HG03378 (cell line): Measurements from ENCODE around the gene RAB4A.

ENCODE experiments used
- ATAC-seq: cut with Tn5 transposase; IDR thresholded peaks from one replicate; pipeline ENCODE4 v1.9.1; 2021; ENCODE audit warnings: mild to moderate bottlenecking, moderate library complexity; ENCODE audit not compliant: unreplicated experiment

RAB4A gene

GRCh38 chr1:229270547-229271447 lies at the start of gene RAB4A:
Gene RAB4A (plus strand): TSS chr1:229271111. CDS start chr1:229271340, 229 bp downstream.
- ATAC-seq, result peak; percentile 67

GRCh38 chr1:229222081-229222480 lies 48.8 kb upstream of the RAB4A start:
- ATAC-seq, result no peak

- ATAC-seq, result no peak
Measured at GRCh38 chr1:229223498-229223897, 47.4 kb upstream of the RAB4A start.

- ATAC-seq, result no peak
Measured at GRCh38 chr1:229224308-229224707, 46.6 kb upstream of the RAB4A start.

- ATAC-seq, result no peak
Measured at GRCh38 chr1:229225331-229225782, 45.6 kb upstream of the RAB4A start.

GRCh38 chr1:229226796-229227195 lies 44.1 kb upstream of the RAB4A start:
- ATAC-seq, result no peak

GRCh38 chr1:229227298-229227919 lies 43.5 kb upstream of the RAB4A start:
- ATAC-seq, result no peak

- no peak for ATAC-seq
Measured at GRCh38 chr1:229228522-229228921, 42.4 kb upstream of the RAB4A start.

GRCh38 chr1:229229137-229229720 lies 41.7 kb upstream of the RAB4A start:
- ATAC-seq, result no peak

- no peak for ATAC-seq
Measured at GRCh38 chr1:229229721-229230139, 41.2 kb upstream of the RAB4A start.

GRCh38 chr1:229230140-229230892 lies 40.6 kb upstream of the RAB4A start:
- ATAC-seq, result peak; percentile 62

GRCh38 chr1:229230893-229231753 lies 39.8 kb upstream of the RAB4A start:
- ATAC-seq, result no peak

GRCh38 chr1:229231754-229232119 lies 39.2 kb upstream of the RAB4A start:
- ATAC-seq, result no peak

GRCh38 chr1:229234870-229235472 lies 35.9 kb upstream of the RAB4A start:
- ATAC-seq, result no peak

GRCh38 chr1:229237320-229237719 lies 33.6 kb upstream of the RAB4A start:
- no peak for ATAC-seq

GRCh38 chr1:229238231-229238630 lies 32.7 kb upstream of the RAB4A start:
- no peak for ATAC-seq

- ATAC-seq, result no peak
Measured at GRCh38 chr1:229238674-229239415, 32.1 kb upstream of the RAB4A start.

GRCh38 chr1:229240532-229240931 lies 30.4 kb upstream of the RAB4A start:
- ATAC-seq, result no peak

- no peak for ATAC-seq
Measured at GRCh38 chr1:229241390-229241789, 29.5 kb upstream of the RAB4A start.
